AG04450 (cell line): ENCODE measurements around the gene NAA10. TPM values are rescaled to one million over a fixed set of nuclear protein-coding genes. Genes with fewer than 3 reads are reported as not detected.
A peak's percentile ranks its signal among the peaks of the same experiment; 100 is the strongest.

Source experiments
- CTCF ChIA-PET: fragments of 300-600, 350-600 bp; formaldehyde crosslinking; extraction: SDS; loops from one replicate; lab custom pipeline; 2022; ENCODE audit warnings: antibody characterized with exemption, inconsistent platforms; lab: Charles Lee
- POLR2A ChIA-PET: fragments of 350-600 bp; formaldehyde crosslinking; extraction: SDS; loops from one replicate; lab custom pipeline; 2021; ENCODE audit warnings: antibody characterized with exemption, inconsistent platforms; lab: Yijun Ruan, JAX
- DNase-seq: peaks from one replicate; pipeline ENCODE4 v3.0.0-alpha.2; 2011; ENCODE audit warnings: low read depth, low spot score
- H3K27ac ChIP-seq: one replicate; pipeline ENCODE4 v1.5.1; 2012; ENCODE audit warnings: low read depth, low read length, control low read depth
- H3K27me3 ChIP-seq: one replicate; pipeline ENCODE4 v1.6.0; 2012; ENCODE audit warnings: low read length; ENCODE audit not compliant: control insufficient read depth, insufficient read depth
- H3K4me3 ChIP-seq: 2 replicates; pipeline ENCODE4 v1.5.1; 2011; ENCODE audit warnings: mild to moderate bottlenecking, low read depth, low read length, control low read depth
- H3K9me3 ChIP-seq: 2 replicates; pipeline ENCODE4 v1.5.1; 2012; ENCODE audit warnings: low read length; ENCODE audit not compliant: control insufficient read depth, insufficient read depth
- CTCF ChIP-seq: IDR thresholded peaks from 2 replicates; pipeline ENCODE4 v1.5.1; 2011; ENCODE audit warnings: low read depth, low read length, control low read depth, inconsistent platforms
- polyA plus RNA-seq: library from polyadenylated mRNA; depleted of rRNA; stranded (reverse); fragments of >200 nt; gene quantifications from 2 replicates; pipeline ENCODE4 v1.2.3, GENCODE V29; 2011

NAA10 gene
- polyA plus RNA-seq, 1 experiment, result 42.9 TPM

GRCh38 chrX:153950127-153950526, 15.3 kb upstream of the NAA10 start:
- CTCF ChIA-PET, result interaction anchor here (1.1 to 2.0 kb wide), 4 partner anchors 16 to 187 kb away, joined by 3 to 7 read pairs (median 5); partner anchors contain the start of gene PLXNB3
- no peak for TF ChIP-seq CTCF
- Histone ChIP-seq H3K27me3 (no peaks in the 10 kb centered on the region), H3K9me3 (no peaks in the 10 kb centered on the region; the same call in 1 of the 2 replicates), H3K4me3 (no peak overlapping the region), H3K27ac (no peak overlapping the region)
- POLR2A ChIA-PET, result interaction anchor here (1.2 kb wide), 1 partner anchor 15 kb away, joined by 3 read pairs; the partner anchor contains the start of gene NAA10
- DNase-seq, result no peak

- no peak for TF ChIP-seq CTCF
- no peak overlapping the region for H3K27ac ChIP-seq
- no peak for DNase-seq
- no peaks in the 10 kb centered on the region; the same call in 1 of the 2 replicates for H3K9me3 ChIP-seq
- no peaks in the 10 kb centered on the region for H3K27me3 ChIP-seq
- CTCF ChIA-PET, result interaction anchor here (1.1 to 4.0 kb wide), 4 partner anchors 10 to 186 kb away, joined by 3 to 33 read pairs (median 5); partner anchors contain the start of gene PLXNB3
- H3K4me3 ChIP-seq, result no peak overlapping the region
- POLR2A ChIA-PET, result no interaction called here
Observed at GRCh38 chrX:153948847-153949805, 14.3 kb upstream of the NAA10 start.

GRCh38 chrX:153948002-153948466, 13.2 kb upstream of the NAA10 start:
- H3K9me3 ChIP-seq, result no peaks in the 10 kb centered on the region; the same call in 1 of the 2 replicates
- H3K4me3 ChIP-seq, result no peak overlapping the region
- no peak for TF ChIP-seq CTCF
- H3K27ac ChIP-seq, result no peak overlapping the region
- no peak for DNase-seq
- CTCF ChIA-PET, result interaction anchor here (0.7 to 4.0 kb wide), 7 partner anchors 9 to 185 kb away, joined by 3 to 33 read pairs (median 6); partner anchors contain the start of genes NAA10 and PLXNB3
- POLR2A ChIA-PET, result no interaction called here
- H3K27me3 ChIP-seq, result no peaks in the 10 kb centered on the region

- peak; percentile 89 for TF ChIP-seq CTCF
- peak; percentile 41 for DNase-seq
Observed at GRCh38 chrX:153947009-153947769, 12.4 kb upstream of the NAA10 start.

More at GRCh38 chrX:153947009-153947769, 12.4 kb upstream of the NAA10 start:
- ChIA-PET CTCF (interaction anchor here (0.6 to 4.0 kb wide), 26 partner anchors 9 to 996 kb away, joined by 3 to 33 read pairs (median 4); partner anchors contain the start of genes HCFC1, NAA10 and PLXNB3), POLR2A (interaction anchor here (0.6 to 1.7 kb wide), 3 partner anchors 12 to 455 kb away, joined by 3 to 4 read pairs (median 4); partner anchors contain the start of gene NAA10)
- Histone ChIP-seq H3K9me3 (no peaks in the 10 kb centered on the region; the same call in 1 of the 2 replicates), H3K27ac (no peak overlapping the region), H3K4me3 (no peak overlapping the region), H3K27me3 (no peaks in the 10 kb centered on the region)
